ENCODE results near the gene GPR151. TPM values are rescaled to one million over a fixed set of nuclear protein-coding genes. Genes with fewer than 3 reads are reported as not detected.

GPR151 gene
- total and polyA plus RNA-seq, 9 of the 15 experiments (the other 6 are each of a cell fraction or from before 2014, with no cell fraction given) = 0.06 TPM; not detected in 8

GRCh38 chr5:146475190-146475780 lies 40.7 kb downstream of the GPR151 start:
- H3K9me1 ChIP-seq (ENCODE audit: control insufficient read depth, insufficient read depth, low read length) = no peaks in the 10 kb centered on the region
- FAIRE-seq = no peak
- WGBS (ENCODE audit: insufficient coverage, low coverage, missing lambda C conversion rate) = 83% methylated on average over 4 of the region's 4 CpGs
- H3K36me3 ChIP-seq (ENCODE audit: control insufficient read depth, insufficient read depth, low read length) = peaks cover 94% of the 10 kb centered on the region
- TSS peak; percentile 13 for BruUV-seq (replicated peaks)
- CTCF ChIA-PET (ENCODE audit: low intra/inter-chr PET ratio) = no interaction called here
- H4K20me1 ChIP-seq (replicated peaks; ENCODE audit: control insufficient read depth, insufficient read depth, low read length) = no peaks in the 10 kb centered on the region
- no peak overlapping the region for H3K4me3 ChIP-seq
- no peaks in the 10 kb centered on the region for H3K27me3 ChIP-seq (ENCODE audit: control insufficient read depth in 2 of 2, insufficient read depth in 2 of 2, low read length in 2 of 2)
- H3K27ac ChIP-seq (ENCODE audit: extremely low read depth, low read depth, low read length) = no peak overlapping the region
- H3K79me2 ChIP-seq (ENCODE audit: control insufficient read depth, insufficient read depth, low read length) = no peaks in the 10 kb centered on the region; the same call in 1 of the 3 replicates
- intact Hi-C loops (cut with micrococcal nuclease) (no loop called here), in situ Hi-C loops (cut with MboI) (no loop called here)
- H3K4me2 ChIP-seq (ENCODE audit: insufficient read depth, low read length) = no peak overlapping the region
- no peak overlapping the region for H3K9ac ChIP-seq (ENCODE audit: insufficient read depth in 1 of 2, low read depth in 2 of 2, low read length in 2 of 2)
- POLR2A ChIA-PET = interaction anchor here (1.1 to 1.6 kb wide), 2 partner anchors 8 to 14 kb away, joined by 3 read pairs; no protein-coding TSS in a partner anchor
- TF ChIP-seq, protein P1, sequence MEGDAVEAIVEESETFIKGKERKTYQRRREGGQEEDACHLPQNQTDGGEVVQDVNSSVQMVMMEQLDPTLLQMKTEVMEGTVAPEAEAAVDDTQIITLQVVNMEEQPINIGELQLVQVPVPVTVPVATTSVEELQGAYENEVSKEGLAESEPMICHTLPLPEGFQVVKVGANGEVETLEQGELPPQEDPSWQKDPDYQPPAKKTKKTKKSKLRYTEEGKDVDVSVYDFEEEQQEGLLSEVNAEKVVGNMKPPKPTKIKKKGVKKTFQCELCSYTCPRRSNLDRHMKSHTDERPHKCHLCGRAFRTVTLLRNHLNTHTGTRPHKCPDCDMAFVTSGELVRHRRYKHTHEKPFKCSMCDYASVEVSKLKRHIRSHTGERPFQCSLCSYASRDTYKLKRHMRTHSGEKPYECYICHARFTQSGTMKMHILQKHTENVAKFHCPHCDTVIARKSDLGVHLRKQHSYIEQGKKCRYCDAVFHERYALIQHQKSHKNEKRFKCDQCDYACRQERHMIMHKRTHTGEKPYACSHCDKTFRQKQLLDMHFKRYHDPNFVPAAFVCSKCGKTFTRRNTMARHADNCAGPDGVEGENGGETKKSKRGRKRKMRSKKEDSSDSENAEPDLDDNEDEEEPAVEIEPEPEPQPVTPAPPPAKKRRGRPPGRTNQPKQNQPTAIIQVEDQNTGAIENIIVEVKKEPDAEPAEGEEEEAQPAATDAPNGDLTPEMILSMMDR (IDR thresholded peaks at IDR 0.05 in 2 of 3, conservative IDR thresholded peaks at IDR 0.05 in 1 of 3; ENCODE audit: insufficient read depth in 2 of 3, low read depth in 1 of 3, low read length in 3 of 3) = 0 out of 6 replicates have a peak, but pooled peaks of 1 of the 3 experiments have one; percentile 39
- TF ChIP-seq EGR1 (conservative IDR thresholded peaks at IDR 0.05) (no peak), C11orf30 (IDR thresholded peaks at IDR 0.05; ENCODE audit: low read depth) (peak; percentile 27; the same call in 1 of the 2 replicates), ZNF316 (IDR thresholded peaks at IDR 0.05) (peak; percentile 56)
- DNase-seq (ENCODE audit: extremely low read depth in 1 of 4, low spot score in 3 of 4) = peak in 1 of 4 experiments; percentile 16
- no peaks in the 10 kb centered on the region for H3K4me1 ChIP-seq (replicated peaks in 1 of 2; ENCODE audit: control insufficient read depth in 2 of 2, insufficient read depth in 2 of 2, low read length in 2 of 2)
- no peak overlapping the region for H2AFZ ChIP-seq (ENCODE audit: low read depth, low read length)
- ATAC-seq = peak; percentile 64
- H3K9me3 ChIP-seq (replicated peaks; ENCODE audit: control insufficient read depth, insufficient read depth, low read depth, low read length) = no peaks in the 10 kb centered on the region

Measured in K562 (cell line).